ENCODE data around the gene IMP4.

IMP4 gene

DNA sequence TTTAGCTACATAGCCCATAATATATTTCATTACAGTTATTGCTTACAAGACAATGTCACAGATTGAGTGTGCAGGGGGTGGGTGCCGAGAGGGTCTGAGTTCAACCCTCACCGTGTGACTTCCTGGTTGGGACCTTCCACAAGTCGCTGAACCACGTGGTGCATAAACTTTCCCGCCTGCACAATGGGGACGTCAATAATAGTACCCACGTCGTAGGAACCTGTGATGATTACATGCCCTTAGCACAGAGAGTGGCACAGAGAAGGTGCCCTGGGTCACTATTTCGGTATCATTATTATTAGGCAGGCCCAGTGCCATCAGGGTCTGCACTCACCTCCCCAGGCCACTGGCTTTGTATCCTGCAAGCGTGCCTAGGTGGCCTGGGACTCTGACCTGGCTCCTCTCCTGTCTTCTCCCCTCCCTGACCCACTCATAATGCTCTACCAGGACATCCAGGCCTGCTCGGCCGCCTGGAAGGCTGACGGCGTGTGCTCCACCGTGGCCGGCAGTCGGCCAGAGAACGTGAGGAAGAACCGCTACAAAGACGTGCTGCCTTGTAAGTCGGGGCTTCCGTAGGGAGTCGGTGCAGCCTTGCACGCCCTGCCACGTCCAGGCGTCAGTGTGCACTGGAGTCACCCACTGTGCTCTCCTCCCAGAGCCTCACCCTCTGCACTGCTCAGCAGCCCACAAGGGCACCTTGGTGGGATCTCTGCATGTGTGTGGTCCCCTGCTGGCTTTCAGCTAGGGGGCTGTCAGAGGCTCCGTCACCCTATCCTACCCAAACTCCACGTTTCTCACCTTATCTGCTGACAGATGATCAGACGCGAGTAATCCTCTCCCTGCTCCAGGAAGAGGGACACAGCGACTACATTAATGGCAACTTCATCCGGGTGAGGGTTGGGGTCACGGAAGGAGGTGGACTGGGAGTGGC is 16.0 kb downstream of the IMP4 start:
- no peak for DNase-seq

DNA sequence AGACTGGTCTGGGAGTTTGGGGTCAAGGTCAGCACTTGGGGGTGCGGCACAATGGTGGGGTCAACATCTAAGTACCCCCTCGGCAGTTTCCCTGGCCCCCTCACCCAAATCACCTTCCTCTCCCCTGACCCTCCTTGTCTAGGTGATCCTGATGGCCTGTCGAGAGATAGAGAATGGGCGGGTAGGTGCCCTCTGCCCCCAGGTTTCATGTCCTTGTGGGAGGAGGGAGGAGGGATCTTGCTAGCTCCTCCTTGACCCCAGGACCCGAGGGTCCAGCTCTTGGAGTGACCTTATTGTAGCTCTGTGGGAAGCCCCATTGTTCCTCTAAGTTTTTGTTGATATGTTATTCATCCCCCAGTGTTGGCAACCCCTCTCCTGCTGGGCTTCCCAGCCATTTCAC is 16.8 kb downstream of the IMP4 start:
- DNase-seq = no peak

DNA sequence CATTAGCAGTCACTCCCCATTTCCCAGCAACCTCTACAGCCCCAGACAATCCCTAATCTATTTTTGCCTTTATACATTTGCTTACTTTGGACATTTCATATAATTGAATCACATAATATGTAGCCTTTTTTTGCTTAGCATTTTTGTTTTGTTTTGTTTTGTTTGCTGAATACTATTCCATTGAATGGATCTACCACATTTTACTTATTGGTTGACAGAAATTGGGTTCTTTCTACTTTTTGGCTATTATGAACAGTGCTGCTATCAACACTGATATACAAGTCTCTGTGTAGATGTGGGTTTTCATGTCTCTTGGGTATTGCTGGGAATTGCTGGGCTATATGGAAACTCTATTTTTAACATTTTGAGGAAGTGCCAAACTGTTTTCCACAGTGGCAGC is 20.8 kb downstream of the IMP4 start:
- DNase-seq = no peak

DNA sequence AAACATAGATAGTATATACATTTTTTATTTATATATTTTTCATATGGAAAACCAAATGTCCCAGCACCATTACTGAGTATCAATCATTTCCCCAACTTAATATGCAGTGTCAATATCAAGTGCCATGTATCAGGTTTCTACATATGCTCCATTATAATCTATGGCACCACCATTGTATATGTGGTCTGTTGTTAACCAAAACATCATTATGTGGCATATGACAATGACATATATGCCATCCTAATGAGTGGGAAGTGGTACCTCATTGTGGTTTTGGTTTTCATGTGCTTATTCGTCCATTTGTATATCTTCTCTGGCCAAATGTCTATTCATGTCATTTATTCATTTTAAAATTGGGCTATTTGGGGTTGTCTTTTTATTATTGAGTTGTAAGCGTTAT is 22.4 kb downstream of the IMP4 start:
- DNase-seq = no peak

DNA sequence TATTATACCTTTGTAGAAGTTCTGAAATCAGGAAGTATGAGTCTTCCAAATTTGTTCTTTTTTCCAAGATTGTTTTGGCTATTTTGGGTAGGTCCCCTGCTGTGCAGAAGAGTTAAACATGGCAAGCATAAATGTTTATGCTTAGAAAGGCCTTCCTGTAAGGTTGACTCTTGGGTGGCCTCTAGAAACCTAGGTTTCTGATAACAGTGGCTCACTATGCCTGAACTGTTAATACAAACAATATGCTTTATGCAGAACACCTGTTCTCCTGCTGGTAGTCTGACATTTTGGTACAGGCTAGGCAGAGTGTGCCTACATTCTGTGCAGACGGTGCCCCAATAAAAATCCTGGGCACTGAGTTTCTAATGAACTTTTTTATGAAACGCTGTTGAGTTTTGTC is 23.3 kb downstream of the IMP4 start:
- no peak for DNase-seq

DNA sequence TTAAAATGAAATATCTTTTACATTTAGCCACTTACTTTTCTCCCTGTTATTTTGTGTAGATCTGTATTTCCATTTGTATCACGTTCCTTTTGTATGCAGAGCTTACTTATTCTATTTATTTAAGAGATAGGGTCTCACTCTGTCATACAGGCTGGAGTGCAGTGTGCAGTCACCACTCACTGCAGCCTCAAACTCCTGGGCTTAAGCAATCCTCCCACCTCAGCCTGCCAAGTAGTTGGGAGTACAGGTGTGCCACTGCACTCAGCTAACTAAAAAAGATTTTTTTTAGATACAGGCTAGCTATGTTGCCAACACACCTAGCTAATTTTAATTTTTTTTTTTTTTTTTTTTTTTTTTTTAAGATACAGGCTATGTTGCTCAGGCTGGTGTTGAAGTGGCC is 24.0 kb downstream of the IMP4 start:
- DNase-seq = no peak

DNA sequence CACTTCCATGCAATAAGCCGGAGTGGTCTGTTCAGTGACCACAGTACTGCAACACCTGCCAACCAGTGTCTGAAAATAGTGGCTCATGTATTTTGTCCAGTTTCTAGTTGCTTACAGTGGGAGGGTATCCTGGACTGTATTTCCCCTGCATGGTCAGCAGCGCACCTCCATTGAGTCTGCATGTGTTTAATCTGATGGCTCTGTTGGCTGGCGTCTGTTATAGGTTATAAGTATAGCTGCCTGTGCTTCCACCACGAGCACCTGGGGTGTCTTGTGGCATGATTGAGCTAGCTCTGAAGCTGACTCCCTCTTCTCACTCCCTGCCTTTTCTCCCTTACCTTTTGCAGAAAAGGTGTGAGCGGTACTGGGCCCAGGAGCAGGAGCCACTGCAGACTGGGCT is 26.1 kb downstream of the IMP4 start:
- DNase-seq = no peak

DNA sequence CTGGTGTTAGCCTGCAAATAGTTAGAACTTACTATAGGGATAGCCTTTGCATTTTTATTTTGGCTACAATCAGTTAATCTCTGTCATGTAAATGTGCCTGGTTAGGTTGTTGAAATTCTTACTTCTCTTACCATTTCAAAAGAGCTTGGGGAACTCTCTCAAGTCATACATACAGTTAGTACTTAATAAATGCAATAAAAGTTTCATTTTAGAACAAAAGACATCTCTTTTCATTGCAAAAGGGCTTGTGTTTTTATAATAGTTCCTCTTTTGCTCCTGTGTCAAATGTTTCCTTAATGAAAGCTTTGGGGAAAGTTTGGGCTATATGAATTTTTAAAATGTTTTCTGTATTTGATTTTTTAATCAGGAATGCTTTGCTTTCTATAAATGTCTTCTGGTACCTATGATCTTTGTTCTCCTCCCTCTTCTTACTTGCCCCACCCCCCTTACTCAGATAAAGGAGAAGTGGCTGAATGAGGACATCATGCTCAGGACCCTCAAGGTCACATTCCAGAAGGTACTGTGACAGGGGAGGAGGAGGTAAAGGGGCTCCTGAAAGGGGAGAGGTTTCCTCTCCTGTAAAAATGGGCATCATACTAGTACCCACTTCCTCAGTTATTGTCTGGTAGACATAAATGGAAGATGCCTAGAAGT is 26.7 kb downstream of the IMP4 start:
- DNase-seq = no peak

DNA sequence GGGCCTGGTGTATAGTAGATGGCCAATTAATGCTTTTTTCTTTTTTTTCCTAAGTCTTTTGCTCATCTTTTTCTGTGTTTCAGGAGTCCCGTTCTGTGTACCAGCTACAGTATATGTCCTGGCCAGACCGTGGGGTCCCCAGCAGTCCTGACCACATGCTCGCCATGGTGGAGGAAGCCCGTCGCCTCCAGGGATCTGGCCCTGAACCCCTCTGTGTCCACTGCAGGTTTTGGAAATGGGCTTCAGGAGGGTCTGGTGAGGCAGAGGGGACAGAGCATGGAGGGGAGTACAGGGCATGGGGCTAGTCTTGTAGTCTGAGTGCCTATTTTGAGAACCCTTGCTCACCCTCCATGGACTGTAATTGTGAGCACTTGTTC is 27.3 kb downstream of the IMP4 start:
- DNase-seq = no peak

DNA sequence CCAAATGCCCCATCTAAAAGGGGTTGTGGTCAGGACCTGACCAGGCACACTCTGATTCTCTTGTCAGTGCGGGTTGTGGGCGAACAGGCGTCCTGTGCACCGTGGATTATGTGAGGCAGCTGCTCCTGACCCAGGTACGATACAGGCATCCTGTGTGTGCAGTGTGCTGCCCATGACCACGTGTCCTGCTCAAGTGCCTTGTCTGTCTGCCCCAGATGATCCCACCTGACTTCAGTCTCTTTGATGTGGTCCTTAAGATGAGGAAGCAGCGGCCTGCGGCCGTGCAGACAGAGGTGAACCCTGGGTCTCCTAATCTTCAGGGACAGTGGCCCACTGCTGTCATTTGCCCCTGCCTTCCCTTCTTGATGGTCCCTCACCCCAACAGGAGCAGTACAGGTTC is 27.8 kb downstream of the IMP4 start:
- DNase-seq = peak in 1 of 2 donors; percentile 50

DNA sequence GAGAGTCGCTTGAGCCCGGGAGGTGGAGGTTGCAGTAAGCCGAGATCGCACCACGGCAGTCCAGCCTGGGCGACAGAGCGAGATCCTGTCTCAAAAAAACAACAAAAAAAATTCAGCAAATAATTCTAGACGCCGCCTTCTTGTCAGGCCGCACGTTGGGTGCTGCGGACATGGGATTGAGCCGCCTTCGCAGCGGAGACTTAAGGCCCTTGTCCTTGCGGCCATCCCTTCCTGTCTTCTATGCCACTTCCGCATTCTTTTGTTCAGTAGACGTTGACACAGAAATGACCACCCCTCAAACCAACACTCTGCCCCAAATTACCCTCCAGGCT is 29.0 kb downstream of the IMP4 start:
- DNase-seq = peak in 1 of 2 donors; percentile 29

DNA sequence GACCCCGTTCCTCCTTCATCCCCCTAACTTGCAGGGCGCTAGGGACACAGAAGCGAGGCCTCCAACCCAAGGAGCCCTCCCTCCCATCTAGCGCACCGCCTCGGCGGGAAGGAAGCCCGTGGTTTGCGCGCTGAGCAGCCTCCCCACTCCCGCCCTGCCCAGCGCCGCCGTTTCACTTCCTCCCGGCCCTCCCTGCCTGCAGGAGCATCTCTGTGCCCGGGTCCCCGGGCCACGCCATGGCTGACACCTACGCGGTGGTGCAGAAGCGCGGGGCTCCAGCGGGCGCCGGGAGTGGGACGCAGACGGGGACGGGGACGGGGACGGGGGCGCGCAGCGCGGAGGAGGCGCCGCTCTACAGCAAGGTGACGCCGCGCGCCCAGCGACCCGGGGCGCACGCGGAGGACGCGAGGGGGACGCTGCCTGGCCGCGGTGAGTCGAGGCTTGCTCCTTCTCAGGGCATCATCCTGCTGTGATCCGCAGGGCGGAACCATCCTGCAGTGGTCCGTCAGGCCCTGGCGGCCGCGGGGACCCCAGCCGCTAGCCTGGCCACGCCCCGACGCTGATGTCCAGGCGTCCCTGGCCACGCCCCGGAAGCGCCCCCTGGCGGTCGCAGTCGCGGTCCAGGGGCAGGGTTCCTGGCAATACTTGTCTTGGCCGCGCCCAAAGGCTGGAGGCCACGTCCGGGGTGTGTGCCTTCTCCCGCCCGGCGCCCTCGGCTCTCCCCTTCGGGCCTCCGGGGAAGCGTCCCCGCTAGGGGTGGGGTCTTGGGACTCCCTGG is 29.5 kb downstream of the IMP4 start:
- peak; percentile 80 to 85 for DNase-seq

DNA sequence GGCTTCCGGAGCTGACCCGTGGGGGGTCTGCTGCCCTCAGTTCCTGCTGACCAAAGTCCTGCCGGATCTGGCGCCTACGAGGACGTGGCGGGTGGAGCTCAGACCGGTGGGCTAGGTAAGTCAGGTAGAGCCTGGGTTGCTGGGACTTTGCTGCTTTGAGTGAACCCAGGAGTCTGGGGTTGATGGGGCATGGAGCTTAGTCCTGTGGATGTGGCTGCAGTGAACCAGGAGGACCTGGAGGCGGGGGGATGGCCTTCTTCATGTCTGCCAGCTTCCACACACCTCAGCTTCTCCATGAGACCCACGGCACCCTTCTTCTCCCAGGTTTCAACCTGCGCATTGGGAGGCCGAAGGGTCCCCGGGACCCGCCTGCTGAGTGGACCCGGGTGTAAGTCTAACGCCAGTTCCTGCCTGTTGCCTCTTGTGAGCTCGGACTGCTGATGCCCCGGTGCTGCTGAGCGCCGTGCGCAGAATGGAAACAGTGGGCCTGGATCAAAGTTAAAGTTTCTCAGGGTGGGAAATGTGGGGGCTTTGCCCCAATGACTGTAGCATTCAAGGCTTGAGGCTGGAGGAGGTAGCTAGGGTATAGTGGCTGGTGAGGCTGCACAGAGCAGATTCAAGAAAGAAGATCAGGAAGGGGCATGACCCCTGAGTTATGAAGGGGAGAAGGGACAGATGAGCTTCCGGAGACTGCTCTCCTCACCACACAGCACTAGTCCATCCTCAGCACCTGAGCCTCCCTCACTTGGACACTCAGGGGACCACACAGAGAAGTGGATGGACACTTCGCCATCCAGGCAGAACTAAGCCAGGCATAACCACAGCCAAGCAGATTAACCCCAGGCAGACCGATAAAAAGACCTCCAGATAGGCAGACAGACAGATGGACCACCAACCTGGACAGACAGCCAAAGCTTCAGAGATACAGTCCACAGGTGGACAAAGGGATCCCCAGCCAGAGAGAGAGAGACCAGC is 30.4 kb downstream of the IMP4 start:
- no peak for DNase-seq

DNA sequence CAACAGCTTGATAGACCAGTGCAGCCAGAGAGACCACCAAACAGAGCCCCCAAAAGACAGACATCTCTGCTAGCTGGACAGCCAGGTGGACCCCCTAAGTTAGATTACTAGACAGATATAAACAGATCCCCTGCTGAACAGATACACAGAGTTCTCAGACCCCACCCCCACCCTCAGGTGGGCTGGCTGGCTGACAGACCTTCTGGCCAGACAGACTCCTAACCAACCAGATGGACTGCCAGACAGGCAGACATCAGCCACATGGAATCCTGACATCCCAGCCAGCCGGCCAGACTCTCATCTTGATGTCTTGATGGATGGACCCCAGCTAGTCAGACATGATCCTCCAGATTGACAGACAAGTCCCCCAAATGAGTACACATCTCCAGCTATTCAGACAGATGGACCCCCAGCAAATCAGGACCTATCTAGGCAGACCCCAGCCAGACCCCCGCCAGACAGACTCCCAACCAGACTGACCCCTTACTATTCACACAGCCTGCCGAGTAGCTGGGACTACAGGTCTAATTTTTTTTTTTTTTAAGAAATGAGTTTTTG is 31.2 kb downstream of the IMP4 start:
- no peak for DNase-seq

DNA sequence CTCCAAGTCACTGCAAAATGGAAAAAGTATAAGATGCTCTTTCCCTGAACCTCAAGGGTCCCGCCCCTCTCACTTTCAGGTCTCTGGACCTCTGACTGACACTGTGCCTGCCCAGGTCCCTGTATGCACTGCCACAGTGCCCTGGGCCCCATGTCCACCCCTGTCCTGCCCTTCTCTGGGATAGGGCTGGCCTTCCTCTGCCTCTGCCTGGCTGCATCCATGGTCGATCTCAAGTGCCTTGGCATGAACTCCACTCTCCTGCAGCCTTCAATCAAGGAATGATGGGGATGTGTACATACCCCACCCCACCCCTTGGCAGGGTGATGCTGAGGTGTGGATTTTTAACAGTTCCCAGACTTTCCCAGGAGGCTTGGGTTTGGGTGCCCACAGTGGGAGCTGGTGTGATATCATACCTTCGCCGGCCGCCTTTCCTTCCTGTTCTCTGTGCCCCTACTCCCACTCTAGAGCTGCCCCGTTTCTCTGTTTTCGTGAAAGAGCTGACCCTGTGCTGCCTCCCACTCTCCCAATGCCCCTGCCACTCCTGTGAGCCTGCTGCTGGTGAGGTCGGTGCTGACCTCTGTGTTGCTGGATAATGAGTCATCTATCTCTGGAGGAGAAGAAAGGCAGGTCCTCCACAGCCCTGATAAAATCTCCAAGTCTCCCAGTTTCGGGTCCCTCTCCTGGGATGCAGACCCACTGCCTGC is 32.0 kb downstream of the IMP4 start:
- DNase-seq = no peak

DNA sequence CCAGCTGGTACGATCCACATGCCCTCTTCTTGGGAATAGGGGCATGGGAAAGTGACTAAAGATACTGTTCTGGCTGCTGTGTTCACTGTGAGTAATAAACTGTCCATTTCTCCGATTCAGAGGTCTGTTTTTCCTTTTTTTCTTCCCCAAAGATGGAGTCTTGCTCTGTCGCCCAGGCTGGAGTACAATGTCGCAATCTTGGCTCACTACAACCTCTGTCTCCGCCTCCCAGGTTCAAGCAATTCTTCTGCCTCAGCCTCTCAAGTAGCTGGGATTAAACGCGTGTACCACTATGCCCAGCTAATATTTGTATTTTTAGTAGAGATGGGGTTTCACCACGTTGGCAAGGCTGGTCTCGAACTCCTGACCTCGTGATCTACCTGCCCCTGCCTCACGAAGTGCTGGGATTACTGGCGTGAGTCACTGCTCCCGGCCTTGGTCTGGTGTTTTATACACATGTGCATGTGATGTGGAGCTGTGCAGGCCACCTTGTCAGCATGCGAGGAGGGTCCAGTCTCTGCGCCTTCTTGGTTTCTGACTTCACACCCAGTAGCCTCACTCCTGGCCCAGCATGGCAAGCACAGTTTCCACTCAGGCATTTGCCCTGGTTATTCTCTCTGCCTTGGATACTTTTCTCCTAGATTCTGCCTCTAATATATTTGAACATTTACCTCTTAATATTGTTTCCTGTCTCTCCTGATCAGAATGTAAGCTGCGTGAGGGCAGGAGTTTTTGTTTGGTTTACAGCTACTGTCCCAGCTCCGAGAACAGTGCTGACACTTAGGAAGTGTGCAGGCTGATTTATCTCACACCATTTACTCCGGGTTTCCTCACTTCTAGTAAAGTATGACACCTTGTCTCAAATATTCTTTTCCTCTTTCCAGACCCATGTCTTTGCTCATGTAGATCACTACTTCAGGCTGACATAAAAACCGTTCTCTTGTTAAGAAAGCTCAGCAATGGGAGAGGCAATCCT is 32.9 kb downstream of the IMP4 start:
- DNase-seq = no peak

DNA sequence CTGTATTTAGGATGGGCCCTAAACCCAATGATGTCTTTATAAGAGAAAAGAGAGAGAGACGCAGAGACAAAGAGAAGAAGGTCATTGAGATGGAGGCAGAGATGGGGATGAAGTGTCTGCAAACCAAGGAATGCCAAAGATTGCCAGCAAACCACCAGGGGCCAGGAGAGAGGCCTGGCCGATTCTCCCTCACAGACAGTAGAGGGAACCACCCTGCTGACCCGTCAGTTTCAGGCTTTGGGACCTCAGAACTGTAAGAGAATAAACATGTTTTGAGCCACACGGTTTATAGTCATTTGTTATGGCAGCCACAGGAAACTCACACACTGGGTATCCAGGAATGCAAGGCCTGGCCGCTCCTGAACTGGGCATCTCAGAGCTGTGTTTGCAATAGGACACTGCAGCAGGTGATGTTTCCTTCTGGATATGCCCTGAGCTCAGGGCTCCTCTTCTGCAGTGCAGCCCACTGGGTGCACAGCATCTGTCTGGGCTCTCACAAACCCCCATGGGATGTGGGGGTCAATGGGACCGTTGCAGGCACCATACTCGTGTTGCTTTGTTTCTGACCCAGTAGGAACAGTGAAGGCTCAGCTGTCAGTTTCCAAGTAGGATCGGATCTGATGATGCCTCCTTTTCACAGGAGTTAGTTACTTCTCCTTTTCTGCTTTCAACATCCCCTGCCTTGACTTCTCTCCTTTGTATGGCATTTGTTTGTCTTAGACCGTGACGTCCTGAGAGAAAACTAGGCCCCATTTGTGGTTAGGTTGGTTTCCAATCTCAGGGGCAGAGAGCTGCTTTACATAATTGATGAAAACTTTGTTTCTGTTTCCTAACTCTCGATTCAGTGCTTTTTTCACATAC is 34.0 kb downstream of the IMP4 start:
- DNase-seq = no peak

DNA sequence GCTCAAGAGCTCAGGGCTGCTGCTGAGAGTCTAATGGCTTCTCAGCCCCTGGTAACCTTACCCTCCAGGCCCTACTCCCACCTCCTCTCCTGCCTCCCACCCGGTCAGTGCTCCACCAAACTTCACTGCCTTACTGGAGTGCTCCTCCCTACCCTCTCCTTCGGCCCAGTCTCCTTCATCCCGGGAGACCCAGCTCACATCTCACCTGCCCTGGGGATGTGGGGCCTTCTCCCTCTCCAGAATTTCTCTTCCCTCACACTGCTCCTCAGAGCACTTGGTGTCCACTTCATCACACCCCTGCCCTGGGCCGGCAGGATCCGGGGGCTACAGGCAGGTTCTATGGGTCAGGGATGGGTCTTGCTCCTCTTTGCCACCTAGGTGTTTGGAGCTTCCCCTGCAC is 34.8 kb downstream of the IMP4 start:
- DNase-seq = no peak

DNA sequence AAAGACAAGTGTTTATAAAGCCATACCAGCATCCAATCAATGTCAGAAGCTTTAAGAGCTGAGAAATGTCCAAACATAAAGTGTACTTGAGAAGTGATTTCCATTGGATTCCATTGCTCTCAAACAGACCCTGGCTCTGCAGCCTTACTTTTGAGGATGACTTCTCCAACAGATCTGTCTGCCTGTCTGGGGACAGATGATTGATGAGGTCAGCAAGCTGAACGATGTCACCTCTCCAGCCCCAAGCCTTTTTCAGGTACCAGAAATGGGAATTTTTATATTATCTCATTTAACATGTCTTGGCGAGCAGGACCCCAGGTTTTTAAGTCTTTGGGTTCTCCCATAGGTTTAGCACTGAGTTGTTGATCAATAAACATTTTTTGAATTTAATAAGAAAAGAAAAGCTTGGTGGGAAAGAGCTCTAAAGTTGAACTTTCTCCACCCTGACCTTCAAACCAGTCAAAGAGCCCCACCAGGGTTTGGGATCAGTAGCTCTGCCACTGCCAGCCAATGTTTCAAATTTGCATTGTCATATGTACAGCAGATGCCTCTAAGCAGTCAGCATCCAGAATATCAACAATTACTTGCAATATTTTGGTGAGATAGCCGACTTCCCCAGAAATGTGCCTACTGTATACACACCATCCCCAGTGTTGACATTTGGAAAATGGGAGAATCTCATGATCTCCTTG is 35.7 kb downstream of the IMP4 start:
- no peak for DNase-seq

All from stimulated activated CD4-positive, alpha-beta T cell treated with anti-CD3 and anti-CD28 coated beads, Interleukin-2, amount 100 ng/mL, for 24 hours (primary cell).